Activated T-cell treated with anti-CD3 and anti-CD28 coated beads, Interleukin-2, amount 50 U/mL, for 24 hours (primary cell): ENCODE measurements around the gene COP1.
"Not testable (repeated sequence)": the region's sequence is repeated elsewhere in the genome, so short reads cannot be mapped to it uniquely, and the experiment has no call there.

Experiments
- DNase-seq: peaks from one replicate; pipeline ENCODE4 v3.0.0-alpha.2; 2020
- H3K27ac Mint-ChIP-seq: 2 replicates; pipeline ENCODE4 v1.8.0; 2020; ENCODE audit warnings: mild to moderate bottlenecking, mixed read lengths
- H3K27me3 Mint-ChIP-seq: 2 replicates; pipeline ENCODE4 v1.8.0; 2020; ENCODE audit warnings: mixed read lengths
- H3K36me3 Mint-ChIP-seq: 2 replicates; pipeline ENCODE4 v1.8.0; 2020; ENCODE audit warnings: low read depth, mixed read lengths
- H3K4me1 Mint-ChIP-seq: 2 replicates; pipeline ENCODE4 v1.8.0; 2020; ENCODE audit warnings: low read depth, mixed read lengths
- H3K4me3 Mint-ChIP-seq: 2 replicates; pipeline ENCODE4 v1.8.0; 2020; ENCODE audit warnings: mild to moderate bottlenecking, moderate library complexity, mixed read lengths
- H3K9me3 Mint-ChIP-seq: 2 replicates; pipeline ENCODE4 v1.8.0; 2020; ENCODE audit warnings: mixed read lengths

The COP1 gene

DNA sequence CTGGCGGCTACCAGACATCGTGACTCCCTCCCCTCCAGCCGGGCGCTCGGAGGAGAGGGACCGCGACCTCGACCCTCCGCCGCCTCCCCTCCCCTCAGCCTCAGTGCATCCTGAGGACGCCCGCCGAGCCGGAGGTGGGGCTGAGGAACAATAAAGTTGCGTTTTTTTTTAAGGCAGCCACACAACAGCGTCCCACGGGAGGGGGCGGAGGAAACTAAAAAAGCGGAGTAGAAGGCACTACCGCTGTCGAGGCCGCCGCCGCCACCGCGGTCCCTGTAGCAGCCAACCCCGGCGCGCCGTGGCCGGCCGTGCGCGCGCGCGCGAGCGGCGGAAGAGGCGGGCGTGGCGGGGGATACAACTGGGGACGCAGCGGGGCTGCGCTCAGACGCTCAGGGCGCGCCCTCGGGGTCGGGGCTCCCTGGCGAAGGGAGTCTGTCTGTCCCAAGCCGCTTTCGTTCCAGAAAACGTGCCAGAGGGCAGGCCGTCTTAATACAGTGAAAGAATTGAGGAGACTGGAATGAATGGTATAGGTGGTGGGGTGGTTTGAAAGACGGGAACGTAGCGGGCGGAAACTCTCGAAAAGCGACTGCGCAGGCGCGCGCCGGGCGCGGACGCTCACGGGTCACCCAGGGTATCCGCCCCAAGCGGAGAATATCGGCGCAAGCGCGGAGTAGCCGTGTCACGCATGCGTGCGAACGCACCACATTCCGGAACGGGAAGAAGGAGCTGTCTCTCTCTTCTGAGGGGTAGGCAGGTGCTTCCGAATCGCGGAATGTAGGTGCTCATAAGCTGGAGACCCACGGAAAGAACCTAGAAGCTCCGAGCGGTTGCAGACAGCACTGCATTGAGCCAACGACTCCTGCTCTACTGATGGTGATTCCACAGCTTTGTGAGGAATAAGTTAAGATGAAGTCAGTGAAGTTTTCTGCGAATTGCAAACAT, at the start of gene COP1:
Gene COP1 (minus strand): TSS at position 326 of the 942 bp plus-strand sequence. CDS start 308 bp downstream, at position 18.
- peak within 1 kb of the TSS; percentile 99 for H3K27ac Mint-ChIP-seq
- peak within 1 kb of the TSS; percentile 96 for H3K4me3 Mint-ChIP-seq
- no peaks in the 10 kb centered on the region for H3K9me3 Mint-ChIP-seq
- H3K27me3 Mint-ChIP-seq: no peaks in the 10 kb centered on the region
- peaks cover 38% of the 10 kb centered on the region for H3K4me1 Mint-ChIP-seq
- DNase-seq: peak; percentile 95
- peaks cover 26% of the 10 kb centered on the region for H3K36me3 Mint-ChIP-seq

DNA sequence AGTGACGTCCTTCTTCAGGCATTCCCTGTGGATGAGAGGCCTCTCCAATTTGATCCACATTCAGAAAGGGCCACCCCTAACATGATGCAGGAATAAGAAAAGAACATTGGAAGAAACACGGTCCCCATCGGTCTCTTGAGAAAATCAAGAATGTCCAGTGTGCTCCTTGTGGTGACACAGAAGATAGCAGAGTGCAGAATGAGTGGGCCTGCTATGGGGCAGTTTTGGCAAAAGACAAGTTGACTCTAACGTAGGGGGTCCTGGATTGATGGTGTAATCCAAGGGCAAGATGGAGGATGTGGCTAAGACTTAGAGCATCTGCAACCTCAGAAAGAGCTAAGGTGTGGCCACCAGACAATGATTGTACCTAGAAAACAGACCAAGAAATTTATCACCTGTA, 45.1 kb upstream of the COP1 start:
- Mint-ChIP-seq H3K27ac (no peak overlapping the region), H3K9me3 (no peaks in the 10 kb centered on the region), H3K27me3 (no peaks in the 10 kb centered on the region), H3K4me1 (no peaks in the 10 kb centered on the region), H3K4me3 (no peak overlapping the region), H3K36me3 (no peaks in the 10 kb centered on the region)
- no peak for DNase-seq

DNA sequence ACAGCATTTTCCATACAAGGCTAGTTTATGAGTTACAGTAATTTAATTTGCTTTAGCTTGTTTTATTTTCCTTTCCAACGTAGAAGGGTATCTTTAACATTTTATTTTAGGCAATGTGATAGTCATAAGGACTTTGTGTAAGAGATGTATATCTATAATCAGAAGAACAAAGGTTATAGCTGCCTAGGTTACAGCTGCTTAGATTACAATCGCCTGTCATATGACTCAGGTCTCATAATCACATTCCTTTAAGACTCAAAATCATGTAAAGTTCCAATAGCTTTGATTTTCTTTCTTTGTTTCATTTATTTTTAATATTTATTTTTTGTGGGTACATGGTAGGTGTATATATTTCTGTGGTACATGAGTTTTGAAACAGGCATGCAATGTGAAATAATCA, 37.8 kb upstream of the COP1 start:
- H3K9me3 Mint-ChIP-seq: no peaks in the 10 kb centered on the region
- H3K27me3 Mint-ChIP-seq: peaks cover 8% of the 10 kb centered on the region
- no peak for DNase-seq
- H3K4me3 Mint-ChIP-seq: no peak overlapping the region
- H3K4me1 Mint-ChIP-seq: peaks cover 10% of the 10 kb centered on the region
- H3K36me3 Mint-ChIP-seq: no peaks in the 10 kb centered on the region
- H3K27ac Mint-ChIP-seq: no peak overlapping the region

DNA sequence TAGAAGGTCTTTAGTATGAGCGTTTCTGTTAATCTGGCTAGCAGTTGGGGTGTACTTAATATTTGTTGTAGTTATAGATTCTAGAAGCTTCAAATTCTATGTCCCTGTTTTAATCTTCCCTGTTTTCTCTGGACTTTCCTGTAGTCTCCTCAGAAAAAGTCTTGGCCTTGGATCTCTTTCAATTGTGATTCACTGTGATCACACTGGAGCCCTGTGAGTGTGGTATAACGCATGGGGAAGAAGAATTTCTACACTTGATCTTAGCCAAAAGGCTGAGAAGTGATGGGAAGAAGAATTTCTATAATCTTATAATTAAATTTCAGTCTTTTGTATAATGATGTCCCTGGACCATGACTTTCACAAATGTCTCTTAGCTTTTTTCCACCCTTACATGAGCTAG, 36.7 kb upstream of the COP1 start:
- Mint-ChIP-seq H3K9me3 (no peaks in the 10 kb centered on the region), H3K4me1 (peaks cover 10% of the 10 kb centered on the region), H3K36me3 (no peaks in the 10 kb centered on the region), H3K27ac (no peak overlapping the region), H3K27me3 (peaks cover 8% of the 10 kb centered on the region), H3K4me3 (no peak overlapping the region)
- DNase-seq: no peak

DNA sequence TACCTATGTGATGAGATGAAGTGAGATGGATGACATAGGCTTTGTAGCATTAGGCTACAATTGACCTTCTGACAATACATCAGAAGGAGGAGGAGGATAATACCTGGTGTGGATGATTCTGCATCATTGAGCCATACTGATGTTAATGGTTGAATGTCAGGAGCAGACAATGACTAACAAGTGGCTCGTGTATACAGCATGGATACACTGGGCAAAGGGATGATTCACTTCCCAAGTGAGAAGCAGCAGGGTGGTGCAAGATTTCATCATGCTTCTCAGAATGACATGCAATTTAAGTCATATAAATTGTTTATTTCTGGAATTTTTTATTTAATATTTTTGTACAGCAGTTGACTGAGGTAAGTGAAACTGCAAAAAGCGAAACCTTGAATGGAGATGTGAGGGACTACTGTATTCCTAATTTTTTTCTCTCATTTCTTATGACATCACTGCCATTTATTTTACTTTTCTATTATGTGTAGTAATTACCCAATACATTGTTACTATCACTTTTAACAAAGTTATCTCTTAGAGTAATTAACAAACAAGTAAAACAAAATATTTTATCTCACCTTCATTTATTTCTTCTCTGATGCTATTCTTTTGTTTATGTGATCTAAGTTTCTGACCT, 34.4 kb upstream of the COP1 start:
- Mint-ChIP-seq H3K36me3 (no peaks in the 10 kb centered on the region), H3K9me3 (no peaks in the 10 kb centered on the region), H3K27me3 (peaks cover 12% of the 10 kb centered on the region), H3K27ac (peak overlapping the region; percentile 53), H3K4me1 (peaks cover 10% of the 10 kb centered on the region), H3K4me3 (no peak overlapping the region)
- DNase-seq: no peak

DNA sequence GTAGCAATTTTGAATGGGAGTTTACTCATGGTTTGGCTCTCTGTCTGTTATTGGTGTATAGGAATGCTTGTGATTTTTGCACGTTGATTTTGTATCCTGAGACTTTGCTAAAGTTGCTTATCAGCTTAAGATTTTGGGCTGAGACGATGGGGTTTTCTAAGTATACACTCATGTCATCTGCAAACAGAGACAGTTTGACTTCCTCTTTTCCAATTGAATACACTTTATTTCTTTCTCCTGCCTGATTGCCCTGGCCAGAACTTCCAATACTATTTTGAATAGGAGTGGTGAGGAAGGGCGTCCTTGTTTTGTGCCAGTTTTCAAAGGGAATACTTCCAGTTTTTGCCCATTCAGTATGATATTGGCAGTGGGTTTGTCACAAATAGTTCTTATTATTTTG, 26.6 kb upstream of the COP1 start:
- Mint-ChIP-seq H3K9me3 (peaks cover 17% of the 10 kb centered on the region), H3K27me3 (peaks cover 13% of the 10 kb centered on the region)
- H3K36me3 Mint-ChIP-seq, H3K4me3 Mint-ChIP-seq, H3K27ac Mint-ChIP-seq, DNase-seq, H3K4me1 Mint-ChIP-seq: not testable (repeated sequence)

DNA sequence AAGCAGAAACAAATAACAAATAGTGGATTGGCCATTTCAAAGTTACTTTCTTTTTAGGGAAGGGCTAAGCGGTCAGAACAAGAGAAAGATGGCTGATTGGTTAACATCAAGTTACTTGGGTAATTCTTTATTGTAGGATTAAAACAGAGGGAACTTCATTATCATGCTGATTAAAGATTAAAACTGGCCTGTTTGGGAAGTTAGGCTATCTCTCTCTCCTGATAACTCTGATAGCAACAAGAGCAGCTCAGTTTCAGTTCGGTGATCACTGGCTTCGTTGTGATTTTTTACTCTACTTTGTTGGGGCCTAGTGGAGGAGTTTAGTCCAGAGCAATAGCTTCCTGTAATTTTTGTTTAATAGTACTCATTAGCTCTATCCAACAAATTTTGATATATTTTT, 20.5 kb upstream of the COP1 start:
- H3K27ac Mint-ChIP-seq: no peak overlapping the region
- no peaks in the 10 kb centered on the region for H3K4me1 Mint-ChIP-seq
- no peaks in the 10 kb centered on the region for H3K36me3 Mint-ChIP-seq
- DNase-seq: no peak
- H3K27me3 Mint-ChIP-seq: no peaks in the 10 kb centered on the region
- peaks cover 2% of the 10 kb centered on the region for H3K9me3 Mint-ChIP-seq
- H3K4me3 Mint-ChIP-seq: no peak overlapping the region

DNA sequence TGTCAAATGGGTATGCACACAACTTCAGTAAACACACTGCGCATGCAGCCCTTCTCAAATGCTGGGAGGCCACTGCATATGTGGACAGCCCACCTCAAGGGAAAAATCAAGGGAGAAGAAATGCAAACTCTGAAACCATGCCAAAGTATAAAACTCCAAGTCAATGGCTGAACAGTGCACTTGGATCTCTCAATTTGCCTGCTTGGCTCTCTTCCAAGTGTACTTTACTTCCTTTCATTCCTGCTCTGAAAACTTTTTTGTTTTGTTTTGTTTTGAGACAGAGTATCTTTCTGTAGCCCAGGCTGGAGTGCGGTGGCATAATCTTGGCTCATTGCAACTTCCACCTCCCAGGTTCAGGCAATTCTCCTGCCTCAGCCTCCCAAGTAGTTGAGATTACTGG, 18.8 kb upstream of the COP1 start:
- Mint-ChIP-seq H3K27me3 (no peaks in the 10 kb centered on the region), H3K9me3 (no peaks in the 10 kb centered on the region), H3K4me1 (no peaks in the 10 kb centered on the region), H3K4me3 (no peak overlapping the region), H3K27ac (no peak overlapping the region), H3K36me3 (no peaks in the 10 kb centered on the region)
- DNase-seq: no peak

DNA sequence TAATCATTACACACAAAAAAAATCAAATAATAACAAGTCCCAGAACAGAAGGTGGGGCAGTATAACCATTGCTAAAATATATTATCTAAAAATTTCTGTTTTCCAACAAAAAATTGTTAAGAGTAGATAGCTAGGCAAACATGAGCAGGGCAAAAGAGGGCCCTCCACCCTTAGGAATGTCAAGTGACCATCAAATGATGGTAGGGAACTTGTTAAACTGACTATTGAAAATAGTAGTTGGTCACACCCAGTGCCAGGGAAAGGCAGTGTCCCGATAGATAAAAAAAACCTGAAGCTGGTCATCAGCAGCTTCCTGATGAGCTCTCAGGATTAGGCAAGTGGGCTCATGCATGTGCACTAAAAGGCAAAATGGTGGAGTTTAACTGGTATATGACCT, 18.4 kb upstream of the COP1 start:
- DNase-seq: no peak
- no peak overlapping the region for H3K4me3 Mint-ChIP-seq

DNA sequence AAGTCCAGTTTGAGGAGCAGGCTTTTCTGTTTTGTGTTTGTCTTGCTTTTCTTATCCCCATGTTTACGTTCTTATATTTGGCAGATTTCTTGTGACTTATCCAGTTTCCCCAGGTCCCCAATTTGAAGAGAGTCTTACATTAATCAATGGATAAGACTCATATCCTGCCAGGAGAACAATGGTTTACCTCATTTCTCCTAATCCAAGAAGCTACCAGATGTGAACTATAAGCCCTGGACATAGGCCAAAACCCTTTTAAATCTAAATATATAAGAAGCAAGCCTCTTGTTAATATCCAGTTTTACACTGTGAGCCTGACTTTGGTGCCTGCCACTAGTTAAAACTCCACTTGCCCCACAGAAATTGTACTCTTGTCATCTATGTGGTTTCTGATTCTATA, 15.1 kb upstream of the COP1 start:
- Mint-ChIP-seq H3K4me3 (no peak overlapping the region), H3K4me1 (no peaks in the 10 kb centered on the region), H3K36me3 (no peaks in the 10 kb centered on the region), H3K9me3 (no peaks in the 10 kb centered on the region), H3K27ac (no peak overlapping the region), H3K27me3 (peaks cover 6% of the 10 kb centered on the region)
- no peak for DNase-seq

More for the DNA sequence above, 18.4 kb upstream of the COP1 start:
- Mint-ChIP-seq H3K9me3 (no peaks in the 10 kb centered on the region), H3K27me3 (no peaks in the 10 kb centered on the region), H3K36me3 (no peaks in the 10 kb centered on the region), H3K4me1 (no peaks in the 10 kb centered on the region), H3K27ac (no peak overlapping the region)

DNA sequence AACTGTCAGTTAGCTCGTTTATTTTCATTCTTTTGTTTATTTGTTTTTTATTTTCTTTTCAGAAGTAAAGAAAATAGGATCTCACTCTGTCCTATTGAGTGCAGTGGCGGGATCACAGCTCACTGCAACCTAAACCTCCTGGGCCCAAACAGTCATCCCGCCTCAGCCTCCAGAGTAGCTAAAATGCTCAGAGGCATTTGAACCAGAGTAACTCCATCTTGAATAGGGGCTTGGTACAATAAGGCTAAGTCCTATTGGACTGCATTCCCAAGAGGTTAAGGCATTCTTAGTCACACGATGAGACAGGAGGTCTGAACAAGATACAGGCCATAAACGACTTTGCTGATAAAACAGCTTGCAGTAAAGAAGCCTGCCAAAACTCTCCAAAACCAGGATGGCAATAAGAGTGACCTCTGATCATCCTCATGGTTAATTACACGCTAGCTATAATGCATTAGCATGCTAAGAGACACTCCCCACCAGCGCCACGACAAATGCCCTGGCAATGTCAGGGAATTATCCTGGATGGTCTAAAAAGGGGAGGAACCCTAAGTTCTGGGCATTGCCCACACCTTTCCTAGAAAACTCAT, 13.1 kb upstream of the COP1 start:
- peaks cover 14% of the 10 kb centered on the region for H3K27me3 Mint-ChIP-seq
- H3K36me3 Mint-ChIP-seq: no peaks in the 10 kb centered on the region
- H3K4me3 Mint-ChIP-seq: no peak overlapping the region
- DNase-seq: no peak
- no peaks in the 10 kb centered on the region for H3K9me3 Mint-ChIP-seq
- no peaks in the 10 kb centered on the region for H3K4me1 Mint-ChIP-seq
- no peak overlapping the region for H3K27ac Mint-ChIP-seq

DNA sequence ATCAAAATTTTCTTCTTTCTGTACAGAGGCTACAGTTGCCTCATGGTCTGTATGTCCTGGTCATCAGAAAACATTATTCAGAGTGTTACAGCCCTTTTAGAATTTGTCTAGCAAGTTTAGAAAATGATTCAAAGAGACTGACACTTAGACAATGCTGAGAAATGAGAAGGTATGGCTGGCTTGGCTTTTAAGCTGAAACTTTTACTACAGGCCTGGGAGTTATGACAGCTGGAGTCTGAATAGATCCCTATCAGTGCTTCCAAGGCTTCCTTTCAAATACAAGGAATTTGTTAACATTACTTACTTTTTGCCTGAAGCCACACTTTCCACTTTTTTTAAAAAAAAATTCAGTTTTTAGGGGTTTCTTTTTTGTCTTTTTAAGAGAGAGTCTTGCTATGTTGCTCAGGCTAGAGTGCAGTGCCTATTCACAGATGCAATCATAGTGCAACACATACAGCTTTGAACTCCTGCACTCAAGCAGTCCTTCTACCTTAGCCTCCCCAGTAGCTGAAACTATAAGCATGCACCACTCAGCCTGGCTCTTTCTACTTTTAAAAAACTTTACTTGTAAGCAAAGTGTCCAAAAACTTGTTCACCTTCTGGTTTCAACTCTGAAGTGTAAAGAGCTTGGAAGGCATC, 10.5 kb upstream of the COP1 start:
- no peaks in the 10 kb centered on the region for H3K36me3 Mint-ChIP-seq
- DNase-seq: no peak
- H3K4me3 Mint-ChIP-seq: no peak overlapping the region
- H3K9me3 Mint-ChIP-seq: no peaks in the 10 kb centered on the region
- no peaks in the 10 kb centered on the region for H3K4me1 Mint-ChIP-seq
- peaks cover 15% of the 10 kb centered on the region for H3K27me3 Mint-ChIP-seq
- H3K27ac Mint-ChIP-seq: no peak overlapping the region

DNA sequence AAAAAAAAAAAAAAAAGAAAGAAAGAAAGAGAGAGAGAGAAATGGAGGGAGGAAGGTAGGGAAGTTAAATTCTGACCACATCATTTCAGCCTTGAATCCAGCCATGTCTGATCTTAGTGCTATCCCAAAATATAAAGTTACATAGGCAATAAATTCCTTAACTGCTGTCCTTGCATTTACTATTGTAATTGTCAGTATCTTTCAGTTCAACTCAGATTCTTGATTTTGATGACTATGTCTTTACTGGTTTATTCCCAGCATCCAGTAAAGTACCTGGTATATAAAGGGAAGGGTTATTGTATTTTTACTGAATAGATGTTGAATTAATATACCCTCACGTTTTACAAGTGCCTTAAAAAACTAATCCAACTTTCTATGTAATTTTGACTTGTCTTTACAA, 8.9 kb upstream of the COP1 start:
- no peak for DNase-seq

DNA sequence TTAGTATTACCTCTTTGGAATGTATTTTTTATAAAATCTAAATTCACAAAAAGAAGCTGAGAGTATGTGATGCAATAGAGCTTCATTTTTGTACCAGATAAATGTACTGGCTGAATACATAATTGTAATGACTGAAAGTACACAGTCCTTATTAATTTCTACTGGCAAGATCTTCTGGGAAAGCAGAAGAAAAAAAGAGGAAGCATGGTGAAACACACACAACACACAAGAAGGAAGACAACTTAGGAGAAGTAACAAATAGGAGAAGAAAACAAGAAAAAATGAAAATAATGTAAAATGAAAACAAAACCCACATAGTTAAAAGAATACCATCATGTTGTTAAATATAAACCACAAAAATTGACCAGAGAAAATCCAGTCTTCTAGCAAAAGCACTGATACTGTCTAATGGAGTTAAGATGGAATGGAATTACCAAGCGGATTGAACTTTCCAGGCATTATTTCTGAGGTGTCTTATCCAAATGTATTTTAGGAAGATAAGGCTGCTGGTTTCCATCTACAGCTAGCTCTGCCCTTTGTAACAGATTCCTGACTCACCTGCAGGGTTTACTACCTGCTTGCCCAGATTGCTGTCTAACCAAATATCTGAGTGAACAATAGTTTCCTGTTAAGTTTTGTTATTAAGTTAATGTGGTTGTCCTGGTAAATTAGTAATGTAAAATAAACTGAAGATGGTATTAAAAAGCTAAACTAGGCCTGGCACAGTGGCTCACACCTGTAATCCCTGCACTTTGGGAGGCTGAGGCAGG, 4.5 kb upstream of the COP1 start:
- Mint-ChIP-seq H3K27me3 (peaks cover 4% of the 10 kb centered on the region), H3K4me1 (peaks cover 10% of the 10 kb centered on the region), H3K9me3 (no peaks in the 10 kb centered on the region), H3K27ac (no peak overlapping the region), H3K36me3 (peaks cover 10% of the 10 kb centered on the region), H3K4me3 (no peak overlapping the region)
- no peak for DNase-seq

More for the DNA sequence above, 8.9 kb upstream of the COP1 start:
- H3K4me3 Mint-ChIP-seq: no peak overlapping the region
- no peaks in the 10 kb centered on the region for H3K36me3 Mint-ChIP-seq
- H3K9me3 Mint-ChIP-seq: no peaks in the 10 kb centered on the region
- H3K27ac Mint-ChIP-seq: no peak overlapping the region
- H3K4me1 Mint-ChIP-seq: no peaks in the 10 kb centered on the region
- H3K27me3 Mint-ChIP-seq: peaks cover 15% of the 10 kb centered on the region
